Effector CD8-positive, alpha-beta T cell (primary cell): ENCODE data around the gene SESN1.

ENCODE experiments used
- DNase-seq: peaks from one replicate; lab custom pipeline; 2025; lab: John Stamatoyannopoulos, UW

SESN1 gene

GRCh38 chr6:109060571-109060970 is 34.1 kb downstream of the SESN1 start:
- DNase-seq, result no peak

- no peak for DNase-seq
These were observed 35.0 kb downstream of the SESN1 start for GRCh38 chr6:109059571-109060021.

GRCh38 chr6:109059153-109059552 is 35.5 kb downstream of the SESN1 start:
- DNase-seq, result no peak

GRCh38 chr6:109058620-109059019 is 36.0 kb downstream of the SESN1 start:
- DNase-seq, result no peak

- no peak for DNase-seq
These were observed 38.0 kb downstream of the SESN1 start for GRCh38 chr6:109056661-109057060.

GRCh38 chr6:109055771-109056235 is 38.8 kb downstream of the SESN1 start:
- DNase-seq, result no peak

- no peak for DNase-seq
These were observed 41.3 kb downstream of the SESN1 start for GRCh38 chr6:109053336-109053735.

GRCh38 chr6:109052852-109053251 is 41.8 kb downstream of the SESN1 start:
- no peak for DNase-seq

- no peak for DNase-seq
These were observed 42.5 kb downstream of the SESN1 start for GRCh38 chr6:109052018-109052651.

- no peak for DNase-seq
These were observed 43.2 kb downstream of the SESN1 start for GRCh38 chr6:109051301-109052017.

GRCh38 chr6:109050447-109051102 is 44.1 kb downstream of the SESN1 start:
- DNase-seq, result no peak

GRCh38 chr6:109050012-109050411 is 44.6 kb downstream of the SESN1 start:
- no peak for DNase-seq

GRCh38 chr6:109048670-109049415 is 45.8 kb downstream of the SESN1 start:
- DNase-seq, result no peak

- no peak for DNase-seq
These were observed 46.5 kb downstream of the SESN1 start for GRCh38 chr6:109048176-109048575.

GRCh38 chr6:109045493-109045892 is 49.2 kb downstream of the SESN1 start:
- no peak for DNase-seq

- no peak for DNase-seq
These were observed 54.9 kb downstream of the SESN1 start for GRCh38 chr6:109039795-109040194.

- DNase-seq, result no peak
These were observed 55.7 kb downstream of the SESN1 start for GRCh38 chr6:109038837-109039398.

GRCh38 chr6:109036574-109037294 is 57.9 kb downstream of the SESN1 start:
- DNase-seq, result no peak

- DNase-seq, result no peak
These were observed 60.1 kb downstream of the SESN1 start for GRCh38 chr6:109034526-109034925.

GRCh38 chr6:109033655-109034054 is 61.0 kb downstream of the SESN1 start:
- DNase-seq, result no peak

- DNase-seq, result no peak
These were observed 63.2 kb downstream of the SESN1 start for GRCh38 chr6:109031416-109031815.
